Measurements from ENCODE around the gene TRIM44. TPM values are rescaled to one million over a fixed set of nuclear protein-coding genes. Genes with fewer than 3 reads are reported as not detected.
A peak's percentile ranks its signal among the peaks of the same experiment; 100 is the strongest.
"Not testable (repeated sequence)": the region's sequence is repeated elsewhere in the genome, so short reads cannot be mapped to it uniquely, and the experiment has no call there.

Gene TRIM44
- polyA plus RNA-seq, 4 donors: 8.9 to 35.4 (median 12.8) TPM

- Histone ChIP-seq H3K4me1 (ENCODE audit: control insufficient read depth in 3 of 3, insufficient read depth in 2 of 3, low read depth in 1 of 3, low read length in 2 of 3) (peaks cover 0 to 31% (median 0%) of the 10 kb centered on the region in 3 donors), H3K27me3 (ENCODE audit: control insufficient read depth in 3 of 3, insufficient read depth in 3 of 3, low read length in 3 of 3) (no peaks in the 10 kb centered on the region), H3K4me3 (ENCODE audit: low read depth in 1 of 3, low read length in 3 of 3) (no peak overlapping the region), H3K27ac (ENCODE audit: low read depth in 1 of 3, low read length in 2 of 3) (no peak overlapping the region), H3K36me3 (ENCODE audit: control insufficient read depth in 3 of 3, insufficient read depth in 2 of 3, low read depth in 1 of 3, low read length in 3 of 3) (peaks cover 3 to 5% (median 4%) of the 10 kb centered on the region in 3 donors), H3K9me3 (ENCODE audit: control insufficient read depth in 2 of 2, insufficient read depth in 1 of 2, low read depth in 1 of 2, low read length in 1 of 2) (no peaks in the 10 kb centered on the region)
- WGBS, 3 donors: 58 to 82% (median 67%) methylated on average over 4 of the region's 4 CpGs
- DNase-seq (peak in 1 of 2 donors; percentile 27), FAIRE-seq (no peak)
Measured at GRCh38 chr11:35747668-35748067, 85.1 kb downstream of the TRIM44 start.

- 97 to 98% (median 98%) methylated on average over 1 of the region's 1 CpG for WGBS, 3 donors
- DNase-seq: peak in 1 of 2 donors; percentile 61
- H3K27ac ChIP-seq (ENCODE audit: low read depth in 1 of 3, low read length in 2 of 3): no peak overlapping the region
Measured at GRCh38 chr11:35748644-35749043, 86.1 kb downstream of the TRIM44 start.

DNA sequence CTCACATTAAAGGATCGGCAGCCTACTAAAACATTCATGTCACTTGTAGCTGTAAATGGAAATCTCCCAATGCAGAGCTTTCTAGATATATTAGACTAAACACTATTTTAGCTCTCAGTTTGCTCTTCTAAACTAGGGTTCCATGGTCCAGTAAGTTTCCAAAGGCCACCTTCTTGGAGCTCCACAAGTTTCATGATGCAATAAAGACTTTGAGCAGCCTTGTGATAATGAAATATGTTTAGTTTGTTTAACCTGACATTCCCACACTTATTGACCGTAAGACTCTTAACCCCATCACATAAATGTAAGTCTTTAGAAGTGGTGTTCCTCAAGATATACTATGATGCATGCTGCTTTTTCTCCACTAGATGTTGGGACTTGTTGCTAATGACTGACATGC is 87.7 kb downstream of the TRIM44 start:
- 41 to 90% (median 85%) methylated on average over 2 of the region's 2 CpGs for WGBS, 3 donors
- Histone ChIP-seq H3K4me1 (ENCODE audit: control insufficient read depth in 3 of 3, insufficient read depth in 2 of 3, low read depth in 1 of 3, low read length in 2 of 3) (peaks cover 0 to 31% (median 0%) of the 10 kb centered on the region in 3 donors), H3K4me3 (ENCODE audit: low read depth in 1 of 3, low read length in 3 of 3) (no peak overlapping the region), H3K27ac (ENCODE audit: low read depth in 1 of 3, low read length in 2 of 3) (peak overlapping the region in 1 of 3 donors; percentile 69), H3K27me3 (ENCODE audit: control insufficient read depth in 3 of 3, insufficient read depth in 3 of 3, low read length in 3 of 3) (no peaks in the 10 kb centered on the region), H3K36me3 (ENCODE audit: control insufficient read depth in 3 of 3, insufficient read depth in 2 of 3, low read depth in 1 of 3, low read length in 3 of 3) (peaks cover 3 to 4% (median 3%) of the 10 kb centered on the region in 3 donors), H3K9me3 (ENCODE audit: control insufficient read depth in 2 of 2, insufficient read depth in 1 of 2, low read depth in 1 of 2, low read length in 1 of 2) (no peaks in the 10 kb centered on the region)
- FAIRE-seq (no peak), DNase-seq (peak; percentile 38 to 86)

More at GRCh38 chr11:35748644-35749043, 86.1 kb downstream of the TRIM44 start:
- no peak for FAIRE-seq
- Histone ChIP-seq H3K4me3 (ENCODE audit: low read depth in 1 of 3, low read length in 3 of 3) (no peak overlapping the region), H3K9me3 (ENCODE audit: control insufficient read depth in 2 of 2, insufficient read depth in 1 of 2, low read depth in 1 of 2, low read length in 1 of 2) (no peaks in the 10 kb centered on the region), H3K4me1 (ENCODE audit: control insufficient read depth in 3 of 3, insufficient read depth in 2 of 3, low read depth in 1 of 3, low read length in 2 of 3) (peaks cover 0 to 31% (median 0%) of the 10 kb centered on the region in 3 donors), H3K27me3 (ENCODE audit: control insufficient read depth in 3 of 3, insufficient read depth in 3 of 3, low read length in 3 of 3) (no peaks in the 10 kb centered on the region), H3K36me3 (ENCODE audit: control insufficient read depth in 3 of 3, insufficient read depth in 2 of 3, low read depth in 1 of 3, low read length in 3 of 3) (peaks cover 3 to 4% (median 3%) of the 10 kb centered on the region in 3 donors)

DNA sequence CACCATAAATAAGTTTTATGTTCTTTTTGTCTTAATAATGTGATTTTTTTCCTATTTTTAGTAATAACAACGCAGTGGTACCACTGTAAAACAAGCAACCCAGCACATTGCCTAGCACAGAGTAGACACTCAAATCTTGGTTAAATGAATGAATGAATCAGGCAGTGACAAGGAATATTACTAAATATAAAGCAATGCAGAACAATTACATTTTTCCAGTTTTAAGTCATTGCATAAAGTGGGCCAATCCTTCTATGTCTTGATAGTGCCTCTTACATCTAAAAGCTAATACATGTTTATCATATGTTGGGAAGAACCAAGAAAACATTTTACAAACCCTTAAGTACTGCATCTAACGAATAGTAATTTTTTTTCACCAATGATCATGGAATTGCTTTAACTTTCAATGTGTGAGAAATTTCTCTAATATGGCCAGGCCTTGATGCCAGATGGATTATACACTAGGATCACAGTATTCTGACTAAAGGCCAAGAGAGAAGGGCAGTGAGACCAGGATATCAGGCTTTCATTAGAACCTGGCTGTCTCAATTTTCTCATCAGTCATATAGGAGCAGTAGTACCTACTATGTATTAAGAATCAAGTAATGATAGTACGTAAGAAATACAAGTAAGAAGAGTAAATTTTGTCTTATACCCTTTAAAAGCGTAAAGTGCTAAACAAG is 88.5 kb downstream of the TRIM44 start:
- DNase-seq: no peak
- H3K27ac ChIP-seq (ENCODE audit: low read depth in 1 of 3, low read length in 2 of 3): peak overlapping the region in 1 of 3 donors; percentile 68
- peaks cover 0 to 31% (median 0%) of the 10 kb centered on the region in 3 donors for H3K4me1 ChIP-seq (ENCODE audit: control insufficient read depth in 3 of 3, insufficient read depth in 2 of 3, low read depth in 1 of 3, low read length in 2 of 3)
- FAIRE-seq: no peak
- no peaks in the 10 kb centered on the region for H3K9me3 ChIP-seq (ENCODE audit: control insufficient read depth in 2 of 2, insufficient read depth in 1 of 2, low read depth in 1 of 2, low read length in 1 of 2)
- no peak overlapping the region for H3K4me3 ChIP-seq (ENCODE audit: low read depth in 1 of 3, low read length in 3 of 3)
- no peaks in the 10 kb centered on the region for H3K27me3 ChIP-seq (ENCODE audit: control insufficient read depth in 3 of 3, insufficient read depth in 3 of 3, low read length in 3 of 3)
- WGBS, 3 donors: 94 to 97% (median 96%) methylated on average over 4 of the region's 4 CpGs
- peaks cover 3 to 4% (median 3%) of the 10 kb centered on the region in 3 donors for H3K36me3 ChIP-seq (ENCODE audit: control insufficient read depth in 3 of 3, insufficient read depth in 2 of 3, low read depth in 1 of 3, low read length in 3 of 3)

DNA sequence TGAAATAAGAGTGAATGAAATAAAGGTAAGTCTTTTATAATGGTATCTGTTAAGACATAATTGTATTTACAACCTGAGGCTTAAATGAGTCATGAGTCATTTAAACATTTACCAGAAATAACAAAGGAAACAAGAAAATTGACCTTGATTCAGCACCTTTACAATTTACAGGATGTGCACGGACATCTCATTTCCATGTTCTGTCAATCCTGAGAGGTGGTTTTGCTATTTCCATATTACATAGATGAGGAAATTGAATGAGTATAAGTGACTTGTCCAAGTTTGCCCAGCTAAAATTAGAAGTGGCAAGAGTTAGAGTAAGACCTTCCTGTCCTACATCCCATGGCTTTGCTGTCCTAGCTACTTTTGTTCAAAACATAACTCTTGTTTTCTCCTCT is 89.1 kb downstream of the TRIM44 start:
- DNase-seq (peak in 1 of 2 donors; percentile 50), FAIRE-seq (no peak)
- peaks cover 0 to 31% (median 0%) of the 10 kb centered on the region in 3 donors for H3K4me1 ChIP-seq (ENCODE audit: control insufficient read depth in 3 of 3, insufficient read depth in 2 of 3, low read depth in 1 of 3, low read length in 2 of 3)
- peak overlapping the region in 1 of 3 donors; percentile 68 for H3K27ac ChIP-seq (ENCODE audit: low read depth in 1 of 3, low read length in 2 of 3)
- WGBS, 3 donors: 41 to 60% (median 47%) methylated on average over 1 of the region's 1 CpG
- no peak overlapping the region for H3K4me3 ChIP-seq (ENCODE audit: low read depth in 1 of 3, low read length in 3 of 3)
- H3K9me3 ChIP-seq (ENCODE audit: control insufficient read depth in 2 of 2, insufficient read depth in 1 of 2, low read depth in 1 of 2, low read length in 1 of 2): no peaks in the 10 kb centered on the region
- H3K27me3 ChIP-seq (ENCODE audit: control insufficient read depth in 3 of 3, insufficient read depth in 3 of 3, low read length in 3 of 3): no peaks in the 10 kb centered on the region
- H3K36me3 ChIP-seq (ENCODE audit: control insufficient read depth in 3 of 3, insufficient read depth in 2 of 3, low read depth in 1 of 3, low read length in 3 of 3): peaks cover 3 to 4% (median 3%) of the 10 kb centered on the region in 3 donors

- Histone ChIP-seq H3K36me3 (ENCODE audit: control insufficient read depth in 3 of 3, insufficient read depth in 2 of 3, low read depth in 1 of 3, low read length in 3 of 3) (peaks cover 3 to 4% (median 3%) of the 10 kb centered on the region in 3 donors), H3K27ac (ENCODE audit: low read depth in 1 of 3, low read length in 2 of 3) (peak overlapping the region in 1 of 3 donors; percentile 43), H3K4me3 (ENCODE audit: low read depth in 1 of 3, low read length in 3 of 3) (no peak overlapping the region), H3K27me3 (ENCODE audit: control insufficient read depth in 3 of 3, insufficient read depth in 3 of 3, low read length in 3 of 3) (no peaks in the 10 kb centered on the region), H3K9me3 (ENCODE audit: control insufficient read depth in 2 of 2, insufficient read depth in 1 of 2, low read depth in 1 of 2, low read length in 1 of 2) (no peaks in the 10 kb centered on the region), H3K4me1 (ENCODE audit: control insufficient read depth in 3 of 3, insufficient read depth in 2 of 3, low read depth in 1 of 3, low read length in 2 of 3) (peaks cover 0 to 31% (median 0%) of the 10 kb centered on the region in 3 donors)
- FAIRE-seq (no peak), DNase-seq (no peak)
- 79 to 90% (median 88%) methylated on average over 3 of the region's 3 CpGs for WGBS, 3 donors
Measured at GRCh38 chr11:35752115-35752514, 89.5 kb downstream of the TRIM44 start.

DNA sequence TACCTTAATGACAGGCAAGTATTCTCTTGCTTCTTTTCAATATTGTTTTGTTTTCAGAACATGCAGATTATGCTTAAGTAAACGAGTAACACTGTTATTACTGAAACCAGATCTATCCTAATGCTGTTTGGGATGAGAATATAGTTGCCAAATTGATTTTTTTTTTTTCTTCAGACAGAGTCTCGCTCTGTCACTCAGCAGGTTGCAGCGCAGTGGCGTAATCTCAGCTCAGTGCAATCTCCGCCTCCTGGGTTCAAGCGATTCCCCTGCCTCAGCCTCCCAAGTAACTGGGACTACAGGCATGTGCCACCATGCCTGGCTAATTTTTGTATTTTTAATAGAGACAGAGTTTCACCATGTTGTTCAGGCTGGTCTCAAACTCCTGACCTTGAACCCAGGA is 91.0 kb downstream of the TRIM44 start:
- 88 to 99% (median 92%) methylated on average over 6 of the region's 6 CpGs for WGBS, 3 donors

GRCh38 chr11:35759951-35760350 is 97.4 kb downstream of the TRIM44 start:
- not testable (repeated sequence) for H3K9me3 ChIP-seq (ENCODE audit: control insufficient read depth in 2 of 2, insufficient read depth in 1 of 2, low read depth in 1 of 2, low read length in 1 of 2); H3K27ac ChIP-seq (ENCODE audit: low read depth in 1 of 3, low read length in 2 of 3); H3K4me1 ChIP-seq (ENCODE audit: control insufficient read depth in 3 of 3, insufficient read depth in 2 of 3, low read depth in 1 of 3, low read length in 2 of 3); H3K36me3 ChIP-seq (ENCODE audit: control insufficient read depth in 3 of 3, insufficient read depth in 2 of 3, low read depth in 1 of 3, low read length in 3 of 3); H3K4me3 ChIP-seq (ENCODE audit: low read depth in 1 of 3, low read length in 3 of 3); FAIRE-seq; DNase-seq; H3K27me3 ChIP-seq (ENCODE audit: control insufficient read depth in 3 of 3, insufficient read depth in 3 of 3, low read length in 3 of 3)
- 71 to 93% (median 82%) methylated on average over 8 of the region's 8 CpGs for WGBS, 3 donors

More for the DNA sequence above, 91.0 kb downstream of the TRIM44 start:
- not testable (repeated sequence) for FAIRE-seq; H3K27ac ChIP-seq (ENCODE audit: low read depth in 1 of 3, low read length in 2 of 3); DNase-seq; H3K4me3 ChIP-seq (ENCODE audit: low read depth in 1 of 3, low read length in 3 of 3); H3K36me3 ChIP-seq (ENCODE audit: control insufficient read depth in 3 of 3, insufficient read depth in 2 of 3, low read depth in 1 of 3, low read length in 3 of 3); H3K27me3 ChIP-seq (ENCODE audit: control insufficient read depth in 3 of 3, insufficient read depth in 3 of 3, low read length in 3 of 3); H3K9me3 ChIP-seq (ENCODE audit: control insufficient read depth in 2 of 2, insufficient read depth in 1 of 2, low read depth in 1 of 2, low read length in 1 of 2)
- H3K4me1 ChIP-seq (ENCODE audit: control insufficient read depth in 3 of 3, insufficient read depth in 2 of 3, low read depth in 1 of 3, low read length in 2 of 3): peaks cover 0 to 24% (median 0%) of the 10 kb centered on the region in 3 donors

All from small intestine (tissue), 7 donors.